H9 (cell line): ENCODE data around the gene TCF4. TPM values are rescaled to one million over a fixed set of nuclear protein-coding genes. Genes with fewer than 3 reads are reported as not detected.

Experiments used
- DNase-seq: peaks from one replicate; pipeline ENCODE4 v3.0.0-alpha.2; 2017
- H2AFZ ChIP-seq: one replicate; pipeline ENCODE4 v1.6.1; 2013; ENCODE audit warnings: mild to moderate bottlenecking, low read length, control low read depth, moderate library complexity
- H2AK5ac ChIP-seq: 2 replicates; pipeline ENCODE4 v1.6.1; 2013; ENCODE audit warnings: low read length, control low read depth, mixed read lengths; ENCODE audit not compliant: insufficient read length
- H2BK120ac ChIP-seq: one replicate; pipeline ENCODE4 v1.6.1; 2013; ENCODE audit warnings: low read depth, mild to moderate bottlenecking, low read length, control low read depth, inconsistent platforms; ENCODE audit not compliant: poor library complexity, severe bottlenecking
- H2BK12ac ChIP-seq: 2 replicates; pipeline ENCODE4 v1.6.1; 2013; ENCODE audit warnings: low read length, control low read depth, mixed read lengths, low read depth; ENCODE audit not compliant: insufficient read length
- H2BK15ac ChIP-seq: 2 replicates; pipeline ENCODE4 v1.6.1; 2013; ENCODE audit warnings: low read depth, low read length, control low read depth
- H2BK20ac ChIP-seq: one replicate; pipeline ENCODE4 v1.6.1; 2013; ENCODE audit warnings: low read depth, mild to moderate bottlenecking, low read length, control low read depth, inconsistent platforms; ENCODE audit not compliant: poor library complexity, severe bottlenecking
- H2BK5ac ChIP-seq: 2 replicates; pipeline ENCODE4 v1.6.1; 2013; ENCODE audit warnings: low read length, control low read depth, mixed read lengths; ENCODE audit not compliant: insufficient read length
- H3K14ac ChIP-seq: 2 replicates; pipeline ENCODE4 v1.6.1; 2013; ENCODE audit warnings: low read length, control low read depth; ENCODE audit not compliant: insufficient read depth
- H3K18ac ChIP-seq: 2 replicates; pipeline ENCODE4 v1.6.1; 2013; ENCODE audit warnings: low read depth, mild to moderate bottlenecking, mixed read lengths, low read length, control low read depth; ENCODE audit not compliant: insufficient read length
- H3K23ac ChIP-seq: 2 replicates; pipeline ENCODE4 v1.6.1; 2013; ENCODE audit warnings: low read length, control low read depth, mixed read lengths, low read depth; ENCODE audit not compliant: insufficient read length
- H3K23me2 ChIP-seq: 2 replicates; pipeline ENCODE4 v1.6.1; 2013; ENCODE audit warnings: low read depth, mild to moderate bottlenecking, mixed read lengths, low read length, control low read depth; ENCODE audit not compliant: insufficient read length, poor library complexity, severe bottlenecking
- H3K27ac ChIP-seq: 2 replicates; pipeline ENCODE4 v1.5.1; 2013; ENCODE audit warnings: low read length, control low read depth, mixed read lengths, low read depth; ENCODE audit not compliant: insufficient read length
- H3K27me3 ChIP-seq: 2 replicates; pipeline ENCODE4 v1.6.1; 2013; ENCODE audit warnings: low read length, control low read depth, inconsistent platforms; ENCODE audit not compliant: insufficient read depth
- H3K4ac ChIP-seq: 2 replicates; pipeline ENCODE4 v1.6.1; 2013; ENCODE audit warnings: low read depth, mild to moderate bottlenecking, control low read depth, inconsistent platforms, low read length, moderate library complexity
- H3K4me1 ChIP-seq: 2 replicates; pipeline ENCODE4 v1.6.1; 2013; ENCODE audit warnings: low read length, control low read depth, inconsistent platforms; ENCODE audit not compliant: insufficient read depth
- H3K4me2 ChIP-seq: 2 replicates; pipeline ENCODE4 v1.6.1; 2013; ENCODE audit warnings: low read length, control low read depth, mixed read lengths; ENCODE audit not compliant: insufficient read length, insufficient read depth
- H3K56ac ChIP-seq: 2 replicates; pipeline ENCODE4 v1.6.1; 2013; ENCODE audit warnings: low read depth, mild to moderate bottlenecking, mixed read lengths, low read length, control low read depth; ENCODE audit not compliant: insufficient read length
- H3K79me1 ChIP-seq: 2 replicates; pipeline ENCODE4 v1.6.1; 2013; ENCODE audit warnings: low read depth, mild to moderate bottlenecking, moderate library complexity, low read length, control low read depth, inconsistent platforms; ENCODE audit not compliant: insufficient read depth, poor library complexity, severe bottlenecking
- H3K79me2 ChIP-seq: 2 replicates; pipeline ENCODE4 v1.6.1; 2013; ENCODE audit warnings: low read length, control low read depth, inconsistent platforms; ENCODE audit not compliant: insufficient read depth
- H3K9ac ChIP-seq: 2 replicates; pipeline ENCODE4 v1.6.1; 2013; ENCODE audit warnings: low read length, control low read depth, mixed read lengths; ENCODE audit not compliant: insufficient read length; ENCODE audit errors: extremely low read depth
- H3K9me3 ChIP-seq: one replicate; pipeline ENCODE4 v1.6.1; 2013; ENCODE audit warnings: low read depth, low read length, inconsistent platforms; ENCODE audit not compliant: control insufficient read depth
- H3T11ph ChIP-seq: one replicate; pipeline ENCODE4 v1.6.1; 2013; ENCODE audit warnings: mild to moderate bottlenecking, low read length, control low read depth, inconsistent platforms
- H4K20me1 ChIP-seq: one replicate; pipeline ENCODE4 v1.6.1; 2013; ENCODE audit not compliant: control insufficient read depth, insufficient read length, insufficient read depth
- H4K5ac ChIP-seq: 2 replicates; pipeline ENCODE4 v1.6.1; 2013; ENCODE audit warnings: low read depth, mild to moderate bottlenecking, mixed read lengths, low read length, control low read depth; ENCODE audit not compliant: insufficient read length
- H4K8ac ChIP-seq: replicated peaks from 2 replicates; pipeline ENCODE4 v1.6.1; 2013; ENCODE audit warnings: low read length, control low read depth, mixed read lengths, low read depth; ENCODE audit not compliant: insufficient read length
- H4K91ac ChIP-seq: 2 replicates; pipeline ENCODE4 v1.6.1; 2013; ENCODE audit warnings: low read depth, mild to moderate bottlenecking, moderate library complexity, mixed read lengths, low read length, control low read depth; ENCODE audit not compliant: insufficient read length
- H3K27ac Mint-ChIP-seq, 3 experiments: 2 replicates in 2 of 3; 3 replicates in 1 of 3; pipeline ENCODE4 v1.8.0; 2020 to 2021; ENCODE audit warnings: mixed read lengths in 3 of 3, mild to moderate bottlenecking in 1 of 3, moderate library complexity in 1 of 3
- H3K27me3 Mint-ChIP-seq: 2 replicates; pipeline ENCODE4 v1.8.0; 2021; ENCODE audit warnings: low read depth, mild to moderate bottlenecking, moderate library complexity, mixed read lengths
- H3K36me3 Mint-ChIP-seq, 3 experiments: 2 replicates in 2 of 3; 3 replicates in 1 of 3; pipeline ENCODE4 v1.8.0; 2020 to 2021; ENCODE audit warnings: low read depth in 3 of 3, mixed read lengths in 3 of 3; ENCODE audit not compliant: insufficient read depth in 1 of 3
- H3K4me1 Mint-ChIP-seq, 2 experiments: 2 replicates each; pipeline ENCODE4 v1.8.0; 2020; ENCODE audit warnings: mixed read lengths in 2 of 2
- H3K4me3 Mint-ChIP-seq, 2 experiments: 2 replicates in 1 of 2; 3 replicates in 1 of 2; pipeline ENCODE4 v1.8.0; 2020 to 2021; ENCODE audit warnings: mild to moderate bottlenecking in 2 of 2, mixed read lengths in 2 of 2, moderate library complexity in 1 of 2
- H3K9me3 Mint-ChIP-seq, 2 experiments: 2 replicates in 1 of 2; 3 replicates in 1 of 2; pipeline ENCODE4 v1.8.0; 2020; ENCODE audit warnings: mild to moderate bottlenecking in 2 of 2, mixed read lengths in 2 of 2, moderate library complexity in 1 of 2
- CTCF ChIP-seq: fragments of 200-600 bp; sonication (generic); conservative IDR thresholded peaks from 3 replicates; pipeline ENCODE4 v1.8.0; 2021; ENCODE audit warnings: antibody characterized with exemption, mild to moderate bottlenecking
- WGBS: extraction: QIAGEN DNeasy Blood & Tissue Kit; methylation state at CpG from one replicate; pipeline ENCODE4 v1.1.7; 2013; ENCODE audit warnings: missing lambda C conversion rate, low lambda C conversion rate, mixed read lengths; ENCODE audit not compliant: insufficient read length; ENCODE audit errors: extremely low coverage; 5-methylcytosine and 5-hydroxymethylcytosine counted together
- total RNA-seq: library from RNA; stranded (reverse); gene quantifications from 2 replicates; pipeline ENCODE4 v1.2.1, GENCODE V29; 2021

Gene TCF4
- total RNA-seq, 1 experiment from 2014 or later, result 99.4 TPM

- no peaks in the 10 kb centered on the region for H3K27me3 ChIP-seq
- no peak overlapping the region for H4K5ac ChIP-seq
- no peak overlapping the region for H3K4me2 ChIP-seq
- no peak overlapping the region for H3K23ac ChIP-seq
- H3K9me3 ChIP-seq, result no peaks in the 10 kb centered on the region
- no peak overlapping the region for H4K8ac ChIP-seq
- no peaks in the 10 kb centered on the region for H3K23me2 ChIP-seq
- no peak overlapping the region for H3K14ac ChIP-seq
- no peak overlapping the region for H2BK120ac ChIP-seq
- H3K9me3 Mint-ChIP-seq, result no peaks in the 10 kb centered on the region
- no peak overlapping the region for H2BK12ac ChIP-seq
- H2AFZ ChIP-seq, result no peak overlapping the region
- TF ChIP-seq CTCF, result no peak
- H4K91ac ChIP-seq, result no peak overlapping the region
- no peak overlapping the region for H2BK5ac ChIP-seq
- H3K4ac ChIP-seq, result no peak overlapping the region
- H2BK15ac ChIP-seq, result no peak overlapping the region
- H3K9ac ChIP-seq, result no peak overlapping the region
- no CpG with 5 or more reads among the region's 8 CpGs for WGBS
- H3K27ac ChIP-seq, result no peak overlapping the region
- H2AK5ac ChIP-seq, result no peak overlapping the region
- peaks cover 5 to 7% (median 6%) of the 10 kb centered on the region in 3 experiments; a peak in 5 of 7 replicates for H3K36me3 Mint-ChIP-seq
- no peak for DNase-seq
- H3K4me1 Mint-ChIP-seq, result peaks cover 42 to 54% of the 10 kb centered on the region in 2 experiments
- H3T11ph ChIP-seq, result no peak overlapping the region
- H3K56ac ChIP-seq, result no peak overlapping the region
- peaks cover 13% of the 10 kb centered on the region; the same call in 1 of the 2 replicates for H3K79me2 ChIP-seq
- peak overlapping the region in 1 of 3 experiments; percentile 61; a peak in 3 of 7 replicates for H3K27ac Mint-ChIP-seq
- H3K27me3 Mint-ChIP-seq, result no peaks in the 10 kb centered on the region
- no peak overlapping the region for H3K4me3 Mint-ChIP-seq
- no peaks in the 10 kb centered on the region for H4K20me1 ChIP-seq
- peaks cover 6% of the 10 kb centered on the region; the same call in 1 of the 2 replicates for H3K4me1 ChIP-seq
- H3K79me1 ChIP-seq, result peaks cover 3% of the 10 kb centered on the region
- H2BK20ac ChIP-seq, result no peak overlapping the region
- H3K18ac ChIP-seq, result no peak overlapping the region
Measured at GRCh38 chr18:55551227-55551626, 36.8 kb downstream of the TCF4 start.
